HepG2 (cell line): ENCODE results near the gene COA5. TPM values are rescaled to one million over a fixed set of nuclear protein-coding genes. Genes with fewer than 3 reads are reported as not detected.

Source experiments
- ARNT2 ChIP-seq: sonication (generic); formaldehyde crosslinking; IDR thresholded peaks from 2 replicates; pipeline ENCODE4 v1.8.0; 2022; ENCODE audit warnings: mild to moderate bottlenecking, low read depth, missing genetic modification reagents, moderate library complexity
- ERF ChIP-seq: IDR thresholded peaks from 2 replicates; pipeline ENCODE4 v1.6.1; 2018; ENCODE audit warnings: missing biosample characterization, missing genetic modification reagents
- FOXA1 ChIP-seq, 2 experiments: fragments of 450-650 bp in 1 of 2; sonication (generic) in 1 of 2; formaldehyde crosslinking in 1 of 2; IDR thresholded peaks; 2 replicates each; pipeline versions ENCODE4 v1.4.0 to v1.6.1; 2016 to 2020; ENCODE audit warnings: missing genetic modification reagents in 1 of 2
- HOMEZ ChIP-seq: IDR thresholded peaks from 2 replicates; pipeline ENCODE4 v1.6.1; 2016; ENCODE audit warnings: low read depth
- IRX3 ChIP-seq: sonication (generic); formaldehyde crosslinking; IDR thresholded peaks from 2 replicates; pipeline ENCODE4 v1.8.1; 2023; ENCODE audit warnings: mild to moderate bottlenecking, low read depth, missing genetic modification reagents, borderline replicate concordance
- KAT8 ChIP-seq: IDR thresholded peaks from 2 replicates; pipeline ENCODE4 v1.6.1; 2016; ENCODE audit warnings: missing genetic modification reagents, missing compliant biosample characterization
- MIER2 ChIP-seq: IDR thresholded peaks from 2 replicates; pipeline ENCODE4 v1.6.1; 2016; ENCODE audit warnings: missing biosample characterization, missing genetic modification reagents
- POGZ ChIP-seq: sonication (generic); formaldehyde crosslinking; IDR thresholded peaks from 2 replicates; pipeline ENCODE4 v1.4.0; 2020; ENCODE audit warnings: mild to moderate bottlenecking, missing genetic modification reagents
- TCF12 ChIP-seq, 2 experiments: fragments of 450-650 bp in 1 of 2; sonication (generic) in 1 of 2; formaldehyde crosslinking in 1 of 2; IDR thresholded peaks; 2 replicates each; pipeline versions ENCODE4 v1.6.1 to v1.8.0; 2017 to 2022; ENCODE audit warnings: antibody characterized with exemption in 1 of 2, mild to moderate bottlenecking in 1 of 2, missing genetic modification reagents in 1 of 2, moderate library complexity in 1 of 2
- ZNF512B ChIP-seq: sonication (generic); formaldehyde crosslinking; IDR thresholded peaks from 2 replicates; pipeline ENCODE4 v1.5.1; 2020; ENCODE audit warnings: missing genetic modification reagents, mild to moderate bottlenecking, borderline replicate concordance
- ZNF644 ChIP-seq: IDR thresholded peaks from 2 replicates; pipeline ENCODE4 v1.6.1; 2016; ENCODE audit warnings: low read depth
- ZSCAN29 ChIP-seq: sonication (generic); formaldehyde crosslinking; conservative IDR thresholded peaks from 2 replicates; pipeline ENCODE4 v1.4.0; 2020; ENCODE audit warnings: mild to moderate bottlenecking, missing genetic modification reagents
- polyA plus RNA-seq, 8 experiments: library from polyadenylated mRNA; depleted of rRNA in 3 of 8; stranded (reverse) in 7 of 8; unstranded in 1 of 8; fragments of >200 nt; fragmentation: Illumina TruSeq in 4 of 8; extraction: Trizol in 4 of 8; gene quantifications; 2 replicates each; pipeline versions ENCODE4 v1.2.1 to v1.2.3, GENCODE V29; 2011 to 2016; ENCODE audit warnings: low read depth in 4 of 8, missing spikeins in 1 of 8, mixed read lengths in 1 of 8; ENCODE audit not compliant: insufficient read depth in 1 of 8
- total RNA-seq, 5 experiments: library from RNA; depleted of rRNA; stranded (reverse); fragments of >200 nt; fragmentation: Illumina TruSeq; extraction: Trizol; gene quantifications; 2 replicates each; pipeline ENCODE4 v1.2.3, GENCODE V29; 2016; ENCODE audit warnings: low read depth in 1 of 5
- TF ChIP-seq, protein P1 (sequence below): IDR thresholded peaks from 2 replicates; pipeline ENCODE4 v1.6.1; 2012; ENCODE audit warnings: low read length, improper control_type of control experiment
- TF ChIP-seq, protein P2 (sequence below): IDR thresholded peaks from 2 replicates; pipeline ENCODE4 v1.6.1; 2018; ENCODE audit warnings: missing genetic modification reagents, mild to moderate bottlenecking, missing compliant biosample characterization
- TF ChIP-seq, protein P3 (sequence below): IDR thresholded peaks from 2 replicates; pipeline ENCODE4 v1.6.1; 2016; ENCODE audit warnings: mild to moderate bottlenecking

Gene COA5
- total and polyA plus RNA-seq, 2 of the 13 experiments (the other 11 are each of a cell fraction or from before 2014, with no cell fraction given), result 43.6 to 64.5 TPM

GRCh38 chr2:98649135-98649991 is 41.1 kb upstream of the COA5 start (continued):
- TF ChIP-seq, protein P1, sequence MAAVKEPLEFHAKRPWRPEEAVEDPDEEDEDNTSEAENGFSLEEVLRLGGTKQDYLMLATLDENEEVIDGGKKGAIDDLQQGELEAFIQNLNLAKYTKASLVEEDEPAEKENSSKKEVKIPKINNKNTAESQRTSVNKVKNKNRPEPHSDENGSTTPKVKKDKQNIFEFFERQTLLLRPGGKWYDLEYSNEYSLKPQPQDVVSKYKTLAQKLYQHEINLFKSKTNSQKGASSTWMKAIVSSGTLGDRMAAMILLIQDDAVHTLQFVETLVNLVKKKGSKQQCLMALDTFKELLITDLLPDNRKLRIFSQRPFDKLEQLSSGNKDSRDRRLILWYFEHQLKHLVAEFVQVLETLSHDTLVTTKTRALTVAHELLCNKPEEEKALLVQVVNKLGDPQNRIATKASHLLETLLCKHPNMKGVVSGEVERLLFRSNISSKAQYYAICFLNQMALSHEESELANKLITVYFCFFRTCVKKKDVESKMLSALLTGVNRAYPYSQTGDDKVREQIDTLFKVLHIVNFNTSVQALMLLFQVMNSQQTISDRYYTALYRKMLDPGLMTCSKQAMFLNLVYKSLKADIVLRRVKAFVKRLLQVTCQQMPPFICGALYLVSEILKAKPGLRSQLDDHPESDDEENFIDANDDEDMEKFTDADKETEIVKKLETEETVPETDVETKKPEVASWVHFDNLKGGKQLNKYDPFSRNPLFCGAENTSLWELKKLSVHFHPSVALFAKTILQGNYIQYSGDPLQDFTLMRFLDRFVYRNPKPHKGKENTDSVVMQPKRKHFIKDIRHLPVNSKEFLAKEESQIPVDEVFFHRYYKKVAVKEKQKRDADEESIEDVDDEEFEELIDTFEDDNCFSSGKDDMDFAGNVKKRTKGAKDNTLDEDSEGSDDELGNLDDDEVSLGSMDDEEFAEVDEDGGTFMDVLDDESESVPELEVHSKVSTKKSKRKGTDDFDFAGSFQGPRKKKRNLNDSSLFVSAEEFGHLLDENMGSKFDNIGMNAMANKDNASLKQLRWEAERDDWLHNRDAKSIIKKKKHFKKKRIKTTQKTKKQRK, result no peak
- TF ChIP-seq HOMEZ (CRISPR knock-in tag) (peak; percentile 56; the same call in 1 of the 2 replicates), ERF (CRISPR knock-in tag) (peak; percentile 86), MIER2 (CRISPR knock-in tag) (peak; percentile 42; the same call in 1 of the 2 replicates), ARNT2 (0 out of 2 replicates have a peak, but pooled peaks have one; percentile 7), IRX3 (no peak), ZSCAN29 (0 out of 2 replicates have a peak, but pooled peaks have one; percentile 45), POGZ (CRISPR knock-in tag) (no peak), KAT8 (CRISPR knock-in tag) (peak; percentile 31; the same call in 1 of the 2 replicates), FOXA1 (IDR thresholded peaks at IDR 0.05) (no peak), FOXA1 (CRISPR knock-in tag; IDR thresholded peaks at IDR 0.05) (peak; percentile 73), ZNF644 (0 out of 2 replicates have a peak, but pooled peaks have one; percentile 45), ZNF512B (CRISPR knock-in tag) (no peak), TCF12 (IDR thresholded peaks at IDR 0.05) (no peak), TCF12 (CRISPR knock-in tag; IDR thresholded peaks at IDR 0.05) (no peak)
- TF ChIP-seq, protein P2, sequence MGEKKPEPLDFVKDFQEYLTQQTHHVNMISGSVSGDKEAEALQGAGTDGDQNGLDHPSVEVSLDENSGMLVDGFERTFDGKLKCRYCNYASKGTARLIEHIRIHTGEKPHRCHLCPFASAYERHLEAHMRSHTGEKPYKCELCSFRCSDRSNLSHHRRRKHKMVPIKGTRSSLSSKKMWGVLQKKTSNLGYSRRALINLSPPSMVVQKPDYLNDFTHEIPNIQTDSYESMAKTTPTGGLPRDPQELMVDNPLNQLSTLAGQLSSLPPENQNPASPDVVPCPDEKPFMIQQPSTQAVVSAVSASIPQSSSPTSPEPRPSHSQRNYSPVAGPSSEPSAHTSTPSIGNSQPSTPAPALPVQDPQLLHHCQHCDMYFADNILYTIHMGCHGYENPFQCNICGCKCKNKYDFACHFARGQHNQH, result peak; percentile 35; the same call in 1 of the 2 replicates
- TF ChIP-seq, protein P3, sequence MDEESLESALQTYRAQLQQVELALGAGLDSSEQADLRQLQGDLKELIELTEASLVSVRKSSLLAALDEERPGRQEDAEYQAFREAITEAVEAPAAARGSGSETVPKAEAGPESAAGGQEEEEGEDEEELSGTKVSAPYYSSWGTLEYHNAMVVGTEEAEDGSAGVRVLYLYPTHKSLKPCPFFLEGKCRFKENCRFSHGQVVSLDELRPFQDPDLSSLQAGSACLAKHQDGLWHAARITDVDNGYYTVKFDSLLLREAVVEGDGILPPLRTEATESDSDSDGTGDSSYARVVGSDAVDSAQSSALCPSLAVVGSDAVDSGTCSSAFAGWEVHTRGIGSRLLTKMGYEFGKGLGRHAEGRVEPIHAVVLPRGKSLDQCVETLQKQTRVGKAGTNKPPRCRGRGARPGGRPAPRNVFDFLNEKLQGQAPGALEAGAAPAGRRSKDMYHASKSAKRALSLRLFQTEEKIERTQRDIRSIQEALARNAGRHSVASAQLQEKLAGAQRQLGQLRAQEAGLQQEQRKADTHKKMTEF, result peak; percentile 63; the same call in 1 of the 2 replicates
